Fibroblast of the aortic adventitia (primary cell): ENCODE results near the gene EML4. TPM values are rescaled to one million over a fixed set of nuclear protein-coding genes. Genes with fewer than 3 reads are reported as not detected.

Experiments used
- DNase-seq: peaks from one replicate; pipeline ENCODE4 v3.0.0-alpha.2; 2010; ENCODE audit warnings: low read depth
- H3K4me3 ChIP-seq: 2 replicates; pipeline ENCODE4 v1.5.1; 2011; ENCODE audit warnings: low read depth, mild to moderate bottlenecking, control low read depth, low read length, moderate library complexity
- CTCF ChIP-seq: IDR thresholded peaks from 2 replicates; pipeline ENCODE4 v1.5.1; 2011; ENCODE audit warnings: mild to moderate bottlenecking, low read length, control low read depth, inconsistent platforms; ENCODE audit not compliant: insufficient read depth
- total RNA-seq: library from RNA; depleted of rRNA; stranded (reverse); fragments of >200 nt; gene quantifications from 2 replicates; pipeline ENCODE4 v1.2.3, GENCODE V29; 2012; ENCODE audit warnings: low replicate concordance

The EML4 gene
- total RNA-seq, 1 donor, result 50.9 TPM

- no peak overlapping the region for H3K4me3 ChIP-seq
- TF ChIP-seq CTCF, result no peak
- no peak for DNase-seq
These were observed 182.7 kb downstream of the EML4 start for GRCh38 chr2:42351864-42352263.

GRCh38 chr2:42353792-42354429 lies 184.8 kb downstream of the EML4 start:
- DNase-seq, result no peak
- TF ChIP-seq CTCF, result no peak
- H3K4me3 ChIP-seq, result no peak overlapping the region

GRCh38 chr2:42359304-42359964 lies 190.3 kb downstream of the EML4 start:
- DNase-seq, result peak; percentile 44
- no peak for TF ChIP-seq CTCF
- peak overlapping the region; percentile 98 for H3K4me3 ChIP-seq

- H3K4me3 ChIP-seq, result peak overlapping the region; percentile 98
- TF ChIP-seq CTCF, result no peak
- DNase-seq, result peak; percentile 45
These were observed 190.9 kb downstream of the EML4 start for GRCh38 chr2:42359965-42360483.

- TF ChIP-seq CTCF, result no peak
- peak; percentile 4 for DNase-seq
- H3K4me3 ChIP-seq, result peak overlapping the region; percentile 98
These were observed 191.3 kb downstream of the EML4 start for GRCh38 chr2:42360493-42360889.

GRCh38 chr2:42360890-42361727 lies 192.0 kb downstream of the EML4 start, which contains the start of gene COX7A2L:
Gene COX7A2L (minus strand): TSS chr2:42361217. CDS start chr2:42361161, 56 bp downstream.
- H3K4me3 ChIP-seq, result peak within 1 kb of the TSS; percentile 98
- TF ChIP-seq CTCF, result peak; percentile 41
- peak; percentile 98 for DNase-seq
